ENCODE measurements around the gene MAP1LC3B.
A peak's percentile ranks its signal among the peaks of the same experiment; 100 is the strongest.

MAP1LC3B gene

GRCh38 chr16:87415441-87415840 lies 23.3 kb downstream of the MAP1LC3B start:
- ATAC-seq: no peak
- TF ChIP-seq SNAI2 (CRISPR knock-in tag; IDR thresholded peaks at IDR 0.05) (no peak), OSR1 (CRISPR knock-in tag; IDR thresholded peaks at IDR 0.05) (no peak), BACH2 (CRISPR knock-in tag; IDR thresholded peaks at IDR 0.05; ENCODE audit: borderline replicate concordance) (no peak), PPARA (CRISPR knock-in tag; IDR thresholded peaks at IDR 0.05; ENCODE audit: borderline replicate concordance) (no peak), ZNF565 (CRISPR knock-in tag; conservative IDR thresholded peaks at IDR 0.05; ENCODE audit: low read depth) (no peak), TOX (CRISPR knock-in tag; IDR thresholded peaks at IDR 0.05; ENCODE audit: borderline replicate concordance) (no peak), PATZ1 (CRISPR knock-in tag; IDR thresholded peaks at IDR 0.05; ENCODE audit: borderline replicate concordance) (no peak), ESRRG (CRISPR knock-in tag; IDR thresholded peaks at IDR 0.05) (no peak)

- ATAC-seq: peak; percentile 72
- TF ChIP-seq ARNTL (CRISPR knock-in tag; IDR thresholded peaks at IDR 0.05; ENCODE audit: borderline replicate concordance, low read depth) (no peak), ISL1 (CRISPR knock-in tag; IDR thresholded peaks at IDR 0.05) (no peak), ZC3H10 (CRISPR knock-in tag; IDR thresholded peaks at IDR 0.05) (no peak), ZNF70 (CRISPR knock-in tag; IDR thresholded peaks at IDR 0.05) (no peak), ZNF565 (CRISPR knock-in tag; conservative IDR thresholded peaks at IDR 0.05; ENCODE audit: low read depth) (no peak), PATZ1 (CRISPR knock-in tag; IDR thresholded peaks at IDR 0.05; ENCODE audit: borderline replicate concordance) (no peak), TOX (CRISPR knock-in tag; IDR thresholded peaks at IDR 0.05; ENCODE audit: borderline replicate concordance) (no peak), ZFP3 (CRISPR knock-in tag; IDR thresholded peaks at IDR 0.05) (no peak), SNAI2 (CRISPR knock-in tag; IDR thresholded peaks at IDR 0.05) (no peak), ZFP30 (CRISPR knock-in tag; IDR thresholded peaks at IDR 0.05) (no peak), TSHZ2 (CRISPR knock-in tag; IDR thresholded peaks at IDR 0.05) (no peak), CSDC2 (CRISPR knock-in tag; IDR thresholded peaks at IDR 0.05) (no peak), CREB5 (CRISPR knock-in tag; IDR thresholded peaks at IDR 0.05; ENCODE audit: low read depth) (no peak)
Observed at GRCh38 chr16:87416826-87417527, 24.8 kb downstream of the MAP1LC3B start.

GRCh38 chr16:87417528-87417910 lies 25.4 kb downstream of the MAP1LC3B start:
- ATAC-seq: peak; percentile 42
- no peak for TF ChIP-seq ZNF565 (CRISPR knock-in tag; conservative IDR thresholded peaks at IDR 0.05; ENCODE audit: low read depth)
- TF ChIP-seq ZNF8 (CRISPR knock-in tag; IDR thresholded peaks at IDR 0.05): no peak
- no peak for TF ChIP-seq ZC3H10 (CRISPR knock-in tag; IDR thresholded peaks at IDR 0.05)
- no peak for TF ChIP-seq ARNTL (CRISPR knock-in tag; IDR thresholded peaks at IDR 0.05; ENCODE audit: borderline replicate concordance, low read depth)
- TF ChIP-seq SNAI2 (CRISPR knock-in tag; IDR thresholded peaks at IDR 0.05): no peak
- no peak for TF ChIP-seq ISL1 (CRISPR knock-in tag; IDR thresholded peaks at IDR 0.05)
- no peak for TF ChIP-seq POU6F1 (CRISPR knock-in tag; IDR thresholded peaks at IDR 0.05; ENCODE audit: borderline replicate concordance, low read depth)
- TF ChIP-seq RARB (CRISPR knock-in tag; IDR thresholded peaks at IDR 0.05): no peak
- TF ChIP-seq BACH2 (CRISPR knock-in tag; IDR thresholded peaks at IDR 0.05; ENCODE audit: borderline replicate concordance): no peak
- no peak for TF ChIP-seq GLIS3 (CRISPR knock-in tag; IDR thresholded peaks at IDR 0.05)
- TF ChIP-seq TCF4 (CRISPR knock-in tag; IDR thresholded peaks at IDR 0.05; ENCODE audit: borderline replicate concordance): no peak
- no peak for TF ChIP-seq ZFP30 (CRISPR knock-in tag; IDR thresholded peaks at IDR 0.05)
- no peak for TF ChIP-seq PATZ1 (CRISPR knock-in tag; IDR thresholded peaks at IDR 0.05; ENCODE audit: borderline replicate concordance)
- no peak for TF ChIP-seq ZNF70 (CRISPR knock-in tag; IDR thresholded peaks at IDR 0.05)
- no peak for TF ChIP-seq ESRRG (CRISPR knock-in tag; IDR thresholded peaks at IDR 0.05)

Measured in SK-N-SH treated with all-trans-retinoic acid at 6 μM for 48 hours (cell line).